Activated B cell treated with CpG ODN at 0.5 μM for 24 hours (primary cell): ENCODE measurements around the gene MAVS. TPM values are rescaled to one million over a fixed set of nuclear protein-coding genes. Genes with fewer than 3 reads are reported as not detected.
"Not testable (repeated sequence)": the region's sequence is repeated elsewhere in the genome, so short reads cannot be mapped to it uniquely, and the experiment has no call there.

Source experiments
- ATAC-seq: fragments of 200-7000 bp; cut with Tn5 transposase; one replicate; pipeline ENCODE4 v1.10.0; 2021; ENCODE audit warnings: low read depth, mild to moderate bottlenecking, moderate library complexity
- CTCF ChIA-PET: fragments of 350-600 bp; sonication (Branson Sonifier 250); formaldehyde crosslinking; loops from one replicate; lab custom pipeline; 2021; ENCODE audit warnings: antibody characterized with exemption; lab: Charles Lee
- POLR2A ChIA-PET: fragments of 350-600 bp; sonication (Branson Sonifier 250); formaldehyde crosslinking; loops from one replicate; lab custom pipeline; 2021; ENCODE audit warnings: antibody characterized with exemption; lab: Charles Lee
- DNase-seq: peaks from one replicate; pipeline ENCODE4 v3.0.0; 2022
- H3K27ac Mint-ChIP-seq: one replicate; pipeline ENCODE4 v1.8.0; 2020; ENCODE audit warnings: mixed read lengths
- H3K27me3 Mint-ChIP-seq: one replicate; pipeline ENCODE4 v1.8.0; 2021; ENCODE audit warnings: mixed read lengths
- H3K36me3 Mint-ChIP-seq: one replicate; pipeline ENCODE4 v1.8.0; 2021; ENCODE audit warnings: low read depth, mixed read lengths
- H3K4me1 Mint-ChIP-seq: one replicate; pipeline ENCODE4 v1.8.0; 2021; ENCODE audit warnings: mixed read lengths
- H3K4me3 Mint-ChIP-seq: one replicate; pipeline ENCODE4 v1.8.0; 2020; ENCODE audit warnings: mild to moderate bottlenecking, mixed read lengths
- H3K9me3 Mint-ChIP-seq: one replicate; pipeline ENCODE4 v1.8.0; 2020; ENCODE audit warnings: mixed read lengths
- CTCF ChIP-seq: fragments of 200-600 bp; IDR thresholded peaks from one replicate; pipeline ENCODE4 v1.8.0; 2022; ENCODE audit warnings: antibody characterized with exemption, mild to moderate bottlenecking
- intact Hi-C: fragments of 100-400 bp; cut with micrococcal nuclease; formaldehyde crosslinking; loops from one replicate; pipeline ENCODE4 v1.15.1; 2024
- total RNA-seq: library from RNA; stranded (reverse); gene quantifications from 2 replicates; pipeline ENCODE4 v1.2.3, GENCODE V29; 2022

Gene MAVS
- total RNA-seq, 1 donor from 2014 or later: 39.7 TPM

- intact Hi-C loops: no loop called here
- peaks cover 3% of the 10 kb centered on the region for H3K36me3 Mint-ChIP-seq
- POLR2A ChIA-PET: interaction anchor here (0.7 kb wide), 1 partner anchor 68 kb away, joined by 5 read pairs; no protein-coding TSS in a partner anchor
- H3K9me3 Mint-ChIP-seq: no peaks in the 10 kb centered on the region
- ATAC-seq (no peak), DNase-seq (no peak)
- no peak overlapping the region for H3K27ac Mint-ChIP-seq
- no peak for TF ChIP-seq CTCF
- no peaks in the 10 kb centered on the region for H3K27me3 Mint-ChIP-seq
- CTCF ChIA-PET: no interaction called here
- H3K4me3 Mint-ChIP-seq: no peak overlapping the region
- peaks cover 67% of the 10 kb centered on the region for H3K4me1 Mint-ChIP-seq
Observed at GRCh38 chr20:3902446-3902845, 55.8 kb downstream of the MAVS start.

GRCh38 chr20:3904224-3904623, 57.6 kb downstream of the MAVS start:
- Mint-ChIP-seq H3K4me3 (no peak overlapping the region), H3K4me1 (peaks cover 68% of the 10 kb centered on the region), H3K36me3 (peaks cover 21% of the 10 kb centered on the region), H3K9me3 (no peaks in the 10 kb centered on the region), H3K27ac (peak overlapping the region; percentile 18), H3K27me3 (no peaks in the 10 kb centered on the region)
- ATAC-seq: no peak
- no peak for DNase-seq
- POLR2A ChIA-PET: no interaction called here
- CTCF ChIA-PET: no interaction called here
- intact Hi-C loops: no loop called here
- no peak for TF ChIP-seq CTCF

- ATAC-seq: no peak
- Mint-ChIP-seq H3K4me1 (peaks cover 62% of the 10 kb centered on the region), H3K27ac (no peak overlapping the region), H3K4me3 (no peak overlapping the region), H3K27me3 (no peaks in the 10 kb centered on the region), H3K9me3 (no peaks in the 10 kb centered on the region), H3K36me3 (peaks cover 23% of the 10 kb centered on the region)
- DNase-seq: no peak
- CTCF ChIA-PET: no interaction called here
- POLR2A ChIA-PET: no interaction called here
- TF ChIP-seq CTCF: no peak
- intact Hi-C loops: no loop called here
Observed at GRCh38 chr20:3904857-3905256, 58.2 kb downstream of the MAVS start.

- peak; percentile 88 for ATAC-seq
- peak overlapping the region; percentile 59 for H3K4me3 Mint-ChIP-seq
- H3K27ac Mint-ChIP-seq: peak overlapping the region; percentile 84
- DNase-seq, H3K9me3 Mint-ChIP-seq, H3K27me3 Mint-ChIP-seq, CTCF ChIA-PET: not testable (repeated sequence)
- POLR2A ChIA-PET: interaction anchor here (0.6 to 1.9 kb wide), 7 partner anchors 12 to 439 kb away, joined by 3 to 13 read pairs (median 8); no protein-coding TSS in a partner anchor
- H3K36me3 Mint-ChIP-seq: peaks cover 40% of the 10 kb centered on the region
- peaks cover 41% of the 10 kb centered on the region for H3K4me1 Mint-ChIP-seq
- intact Hi-C loops: loop anchor here (2.0 kb wide), 1 partner anchor 16 kb away; no protein-coding TSS in a partner anchor
Observed at GRCh38 chr20:3906744-3907721, 60.4 kb downstream of the MAVS start.

- Mint-ChIP-seq H3K9me3 (no peaks in the 10 kb centered on the region), H3K36me3 (peaks cover 53% of the 10 kb centered on the region), H3K4me1 (peaks cover 35% of the 10 kb centered on the region), H3K4me3 (no peak overlapping the region), H3K27ac (peak overlapping the region; percentile 8), H3K27me3 (no peaks in the 10 kb centered on the region)
- ATAC-seq: no peak
- intact Hi-C loops: no loop called here
- POLR2A ChIA-PET: interaction anchor here (0.6 kb wide), 1 partner anchor 49 kb away, joined by 4 read pairs; no protein-coding TSS in a partner anchor
- no peak for DNase-seq
- no peak for TF ChIP-seq CTCF
- CTCF ChIA-PET: no interaction called here
Observed at GRCh38 chr20:3908667-3909066, 62.0 kb downstream of the MAVS start.
